K562 (cell line): Measurements from ENCODE around the gene YTHDC2. TPM values are rescaled to one million over a fixed set of nuclear protein-coding genes. Genes with fewer than 3 reads are reported as not detected.
A peak's percentile ranks its signal among the peaks of the same experiment; 100 is the strongest.

Experiments used
- ATAC-seq: fragments of 200-7000 bp; cut with Tn5 transposase; 3 replicates; pipeline ENCODE4 v1.9.1; 2020; ENCODE audit warnings: moderate library complexity
- BruUV-seq: library from RNA; stranded (reverse); fragments of 400-500 nt; replicated peaks from 2 replicates; lab custom pipeline; 2021; lab: Mats Ljungman, UMichigan
- CTCF ChIA-PET: fragments of 300-600 bp; formaldehyde crosslinking; extraction: SDS; loops from one replicate; lab custom pipeline; 2021; ENCODE audit warnings: low intra/inter-chr PET ratio; lab: Yijun Ruan, JAX
- POLR2A ChIA-PET: fragments of 300-600, 350-650 bp; sonication (Branson Sonifier 250); formaldehyde crosslinking; extraction: SDS; loops from one replicate; lab custom pipeline; 2021; ENCODE audit warnings: antibody characterized with exemption, inconsistent platforms; lab: Yijun Ruan, JAX
- DNase-seq, 4 experiments: peaks; one replicate each; pipeline versions ENCODE4 v3.0.0 to v3.0.0-alpha.2; 2011 to 2018; ENCODE audit warnings: low spot score in 3 of 4, mixed read lengths in 3 of 4; ENCODE audit errors: extremely low read depth in 1 of 4
- FAIRE-seq: peaks from 2 replicates; lab custom pipeline; 2011; peaks lifted over from hg19 to GRCh38; lab: Jason Lieb, UNC
- H2AFZ ChIP-seq: 2 replicates; pipeline ENCODE4 v1.6.0; 2011; ENCODE audit warnings: low read depth, low read length, control low read depth, inconsistent platforms
- H3K27ac ChIP-seq: fragments of 200-600 bp; 3 replicates; pipeline ENCODE4 v1.8.0; 2011; ENCODE audit warnings: low read depth, mild to moderate bottlenecking, control low read depth, inconsistent platforms, low read length, moderate library complexity, mixed read lengths; ENCODE audit errors: extremely low read depth
- H3K27me3 ChIP-seq, 2 experiments: fragments of 300-600 bp in 1 of 2; 2 replicates in 1 of 2; 3 replicates in 1 of 2; pipeline versions ENCODE4 v1.6.0 to v1.8.0; 2011; ENCODE audit warnings: inconsistent platforms in 2 of 2, low read length in 2 of 2, mild to moderate bottlenecking in 1 of 2, mixed read lengths in 1 of 2, moderate library complexity in 1 of 2; ENCODE audit not compliant: control insufficient read depth in 2 of 2, insufficient read depth in 2 of 2
- H3K36me3 ChIP-seq: fragments of 300-600 bp; 3 replicates; pipeline ENCODE4 v1.8.0; 2011; ENCODE audit warnings: mild to moderate bottlenecking, low read length, inconsistent platforms; ENCODE audit not compliant: control insufficient read depth, insufficient read depth
- H3K4me1 ChIP-seq, 2 experiments: fragments of 200-600 bp in 1 of 2; replicated peaks in 1 of 2; 2 replicates in 1 of 2; 3 replicates in 1 of 2; pipeline versions ENCODE4 v1.5.1 to v1.8.0; 2011; ENCODE audit warnings: inconsistent platforms in 2 of 2, low read length in 2 of 2, mild to moderate bottlenecking in 1 of 2, mixed read lengths in 1 of 2, moderate library complexity in 1 of 2; ENCODE audit not compliant: control insufficient read depth in 2 of 2, insufficient read depth in 2 of 2
- H3K4me2 ChIP-seq: 2 replicates; pipeline ENCODE4 v1.6.1; 2011; ENCODE audit warnings: low read length, control low read depth, inconsistent platforms, mixed read lengths; ENCODE audit not compliant: insufficient read depth
- H3K4me3 ChIP-seq: fragments of 200-600 bp; sonication (generic), shearing (Covaris generic); 2 replicates; pipeline ENCODE4 v1.5.1; 2016; ENCODE audit warnings: control low read depth, inconsistent platforms
- H3K79me2 ChIP-seq: fragments of 200-600 bp; 3 replicates; pipeline ENCODE4 v1.8.0; 2011; ENCODE audit warnings: low read length, inconsistent platforms; ENCODE audit not compliant: control insufficient read depth, insufficient read depth
- H3K9ac ChIP-seq, 2 experiments: 2 replicates each; pipeline versions ENCODE4 v1.6.0 to v1.6.1; 2011; ENCODE audit warnings: low read depth in 2 of 2, low read length in 2 of 2, control low read depth in 1 of 2, inconsistent platforms in 1 of 2, mild to moderate bottlenecking in 1 of 2, mixed read lengths in 1 of 2; ENCODE audit not compliant: insufficient read depth in 1 of 2
- H3K9me1 ChIP-seq: one replicate; pipeline ENCODE4 v1.6.0; 2011; ENCODE audit warnings: inconsistent platforms, mild to moderate bottlenecking, low read length, moderate library complexity; ENCODE audit not compliant: control insufficient read depth, insufficient read depth
- H3K9me3 ChIP-seq: replicated peaks from 2 replicates; pipeline ENCODE4 v1.5.1; 2011; ENCODE audit warnings: low read depth, low read length, inconsistent platforms; ENCODE audit not compliant: control insufficient read depth, insufficient read depth
- H4K20me1 ChIP-seq: replicated peaks from 2 replicates; pipeline ENCODE4 v1.6.1; 2011; ENCODE audit warnings: low read length, inconsistent platforms, mixed read lengths; ENCODE audit not compliant: control insufficient read depth, insufficient read depth
- DEAF1 ChIP-seq: fragments of 450-650 bp; formaldehyde crosslinking; IDR thresholded peaks from 2 replicates; pipeline ENCODE4 v1.4.0; 2020; ENCODE audit warnings: mild to moderate bottlenecking, moderate library complexity
- RAD21 ChIP-seq, 2 experiments: fragments of 250-450 bp in 1 of 2; fragments of 450-650 bp in 1 of 2; sonication (Bioruptor Pico) in 1 of 2; formaldehyde crosslinking in 1 of 2; IDR thresholded peaks in 1 of 2; conservative IDR thresholded peaks in 1 of 2; 2 replicates each; pipeline versions ENCODE4 v1.4.0 to v1.8.0; 2020 to 2022; ENCODE audit warnings: mild to moderate bottlenecking in 2 of 2, moderate library complexity in 1 of 2
- SMC3 ChIP-seq: conservative IDR thresholded peaks from 2 replicates; pipeline ENCODE4 v1.6.1; 2011; ENCODE audit warnings: low read depth, low read length, improper control_type of control experiment; ENCODE audit not compliant: insufficient read depth
- YY1 ChIP-seq, 3 experiments: IDR thresholded peaks; 2 replicates each; pipeline ENCODE4 v1.6.1; 2011; ENCODE audit warnings: low read length in 2 of 3, mild to moderate bottlenecking in 2 of 3, moderate library complexity in 2 of 3, borderline replicate concordance in 1 of 3, control low read depth in 1 of 3, low read depth in 1 of 3; ENCODE audit not compliant: insufficient read depth in 3 of 3, insufficient replicate concordance in 2 of 3, control insufficient read depth in 1 of 3, insufficient read length in 1 of 3; ENCODE audit errors: extremely low read depth in 1 of 3
- ZNF324 ChIP-seq: fragments of 250-450 bp; sonication (Bioruptor Pico); IDR thresholded peaks from 2 replicates; pipeline ENCODE4 v1.4.0; 2020; ENCODE audit warnings: mild to moderate bottlenecking
- ZNF639 ChIP-seq, 2 experiments: fragments of 200-800 bp in 1 of 2; sonication (Bioruptor generic) in 1 of 2; sonication (generic) in 1 of 2; formaldehyde crosslinking in 1 of 2; IDR thresholded peaks in 1 of 2; conservative IDR thresholded peaks in 1 of 2; 2 replicates each; pipeline versions ENCODE4 v1.5.0 to v1.6.1; 2016 to 2020; ENCODE audit warnings: missing compliant biosample characterization in 1 of 2, missing genetic modification characterization in 1 of 2, missing genetic modification reagents in 1 of 2
- WGBS: fragments of 100-300 bp; shearing (Covaris generic); methylation state at CpG from one replicate; pipeline ENCODE4 v1.1.6; 2016; ENCODE audit warnings: low coverage, mixed read lengths; ENCODE audit not compliant: insufficient coverage; ENCODE audit errors: missing lambda C conversion rate; 5-methylcytosine and 5-hydroxymethylcytosine counted together
- in situ Hi-C: fragments of 300-500 bp; cut with MboI; formaldehyde crosslinking; loops from 4 replicates; pipeline ENCODE4 v1.15.0; 2018; ENCODE audit warnings: inconsistent platforms, mixed read lengths
- intact Hi-C: fragments of 100-400 bp; cut with micrococcal nuclease; formaldehyde crosslinking; loops from 2 replicates; pipeline ENCODE4 v1.14.2; 2022
- polyA plus RNA-seq, 8 experiments: library from polyadenylated mRNA; depleted of rRNA in 4 of 8; stranded (reverse) in 5 of 8; unstranded in 3 of 8; fragments of >200 nt; fragmentation: Nextera tagmentation in 2 of 8; fragmentation: Illumina TruSeq in 1 of 8; extraction: Ambion mirVana in 2 of 8; extraction: Trizol in 1 of 8; gene quantifications; 2 replicates each; pipeline versions ENCODE4 v1.2.1 to v1.2.3, GENCODE V29; 2011 to 2014; ENCODE audit warnings: inconsistent platforms in 1 of 8, missing spikeins in 1 of 8
- total RNA-seq, 7 experiments: library from RNA; depleted of rRNA in 6 of 7; stranded (reverse); fragments of >200 nt in 6 of 7; fragmentation: Illumina TruSeq in 2 of 7; extraction: Trizol in 2 of 7; gene quantifications; 2 replicates each; pipeline versions ENCODE4 v1.2.1 to v1.2.3, GENCODE V29; 2011 to 2021; ENCODE audit warnings: low replicate concordance in 1 of 7

The YTHDC2 gene
- total and polyA plus RNA-seq, 9 of the 15 experiments (the other 6 are each of a cell fraction or from before 2014, with no cell fraction given) = 2.7 to 21.6 (median 15.9) TPM

GRCh38 chr5:113608113-113608596, 94.7 kb downstream of the YTHDC2 start (continued):
- TF ChIP-seq ZNF639 (CRISPR knock-in tag; conservative IDR thresholded peaks at IDR 0.05 in 1 of 2, IDR thresholded peaks at IDR 0.05 in 1 of 2) = peak in 1 of 2 experiments; percentile 65; a peak in 1 of 4 replicates
- TF ChIP-seq YY1 (IDR thresholded peaks at IDR 0.05; ENCODE audit: borderline replicate concordance in 1 of 3, control insufficient read depth in 1 of 3, extremely low read depth in 1 of 3, insufficient read depth in 3 of 3, insufficient read length in 1 of 3, insufficient replicate concordance in 2 of 3, low read depth in 1 of 3, low read length in 2 of 3) = peak in 1 of 3 experiments; percentile 65
- TF ChIP-seq ZNF324 = no peak

- no peak overlapping the region for H2AFZ ChIP-seq
- ChIA-PET CTCF (interaction anchor here (1.2 to 1.4 kb wide), 2 partner anchors 234 to 1457 kb away, joined by 3 to 5 read pairs; no protein-coding TSS in a partner anchor), POLR2A (interaction anchor here (0.6 to 0.7 kb wide), 2 partner anchors 230 to 795 kb away, joined by 3 read pairs; no protein-coding TSS in a partner anchor)
- peaks cover under 1 to 5% of the 10 kb centered on the region in 2 experiments; a peak in 3 of 5 replicates for H3K4me1 ChIP-seq
- H3K36me3 ChIP-seq = no peaks in the 10 kb centered on the region
- BruUV-seq = no TSS peak
- 0 out of 2 replicates have a peak, but pooled peaks cover 1% of the 10 kb centered on the region for H3K9me3 ChIP-seq
- H3K79me2 ChIP-seq = no peaks in the 10 kb centered on the region
- peak; percentile 26 to 50 (median 37) for DNase-seq
- H3K27me3 ChIP-seq = no peaks in the 10 kb centered on the region
- no peak overlapping the region for H3K27ac ChIP-seq
- no peak overlapping the region for H3K9ac ChIP-seq
- no peaks in the 10 kb centered on the region for H3K9me1 ChIP-seq
- peak; percentile 65 for FAIRE-seq
- no peak overlapping the region for H3K4me3 ChIP-seq
- peak; percentile 79 for ATAC-seq
- WGBS = 0% methylated on average over 4 of the region's 4 CpGs
- H3K4me2 ChIP-seq = no peak overlapping the region
- no peaks in the 10 kb centered on the region for H4K20me1 ChIP-seq
- intact Hi-C loops (loop anchor here (1.0 to 10.0 kb wide), 4 partner anchors 52 to 1973 kb away; no protein-coding TSS in a partner anchor), in situ Hi-C loops (no loop called here)
- TF ChIP-seq DEAF1 (CRISPR knock-in tag) = peak; percentile 50
- peak; percentile 74 to 83 for TF ChIP-seq RAD21 (CRISPR knock-in tag; conservative IDR thresholded peaks at IDR 0.05 in 1 of 2, IDR thresholded peaks at IDR 0.05 in 1 of 2)
- TF ChIP-seq SMC3 = 0 out of 2 replicates have a peak, but pooled peaks have one; percentile 27
These were observed 98.6 kb downstream of the YTHDC2 start for GRCh38 chr5:113612060-113612496.
